ENCODE data around the gene ROPN1L. TPM values are rescaled to one million over a fixed set of nuclear protein-coding genes. Genes with fewer than 3 reads are reported as not detected.

ROPN1L gene
- total RNA-seq, 1 donor from 2014 or later = 0.45 TPM

DNA sequence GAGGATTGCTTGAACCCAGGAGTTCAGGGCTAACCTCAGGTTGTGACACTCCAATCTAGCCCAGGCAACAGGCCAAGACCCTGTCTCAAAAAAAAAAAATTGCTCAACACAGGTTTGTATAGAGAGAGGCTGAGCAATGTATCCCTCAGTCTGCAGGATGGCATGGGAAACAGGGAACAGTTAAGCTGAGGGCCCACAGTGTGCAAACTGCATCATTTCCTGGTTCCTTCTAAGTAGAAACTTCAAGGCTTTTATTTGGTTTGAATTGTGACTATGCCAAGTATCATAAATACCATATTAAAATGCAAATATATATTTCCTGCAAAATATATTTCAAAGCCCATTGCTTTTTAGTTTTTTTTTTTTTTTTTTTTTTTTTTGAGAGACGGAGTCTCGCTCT, 13.7 kb upstream of the ROPN1L start:
- Mint-ChIP-seq H3K36me3 (peaks cover 32% of the 10 kb centered on the region), H3K27me3 (ENCODE audit: low read depth) (no peaks in the 10 kb centered on the region), H3K4me3 (no peak overlapping the region), H3K4me1 (no peaks in the 10 kb centered on the region), H3K27ac (no peak overlapping the region), H3K9me3 (no peaks in the 10 kb centered on the region)
- no peak for DNase-seq (ENCODE audit: low spot score in 2 of 2, unreplicated experiment in 2 of 2)
- TF ChIP-seq, protein P1, sequence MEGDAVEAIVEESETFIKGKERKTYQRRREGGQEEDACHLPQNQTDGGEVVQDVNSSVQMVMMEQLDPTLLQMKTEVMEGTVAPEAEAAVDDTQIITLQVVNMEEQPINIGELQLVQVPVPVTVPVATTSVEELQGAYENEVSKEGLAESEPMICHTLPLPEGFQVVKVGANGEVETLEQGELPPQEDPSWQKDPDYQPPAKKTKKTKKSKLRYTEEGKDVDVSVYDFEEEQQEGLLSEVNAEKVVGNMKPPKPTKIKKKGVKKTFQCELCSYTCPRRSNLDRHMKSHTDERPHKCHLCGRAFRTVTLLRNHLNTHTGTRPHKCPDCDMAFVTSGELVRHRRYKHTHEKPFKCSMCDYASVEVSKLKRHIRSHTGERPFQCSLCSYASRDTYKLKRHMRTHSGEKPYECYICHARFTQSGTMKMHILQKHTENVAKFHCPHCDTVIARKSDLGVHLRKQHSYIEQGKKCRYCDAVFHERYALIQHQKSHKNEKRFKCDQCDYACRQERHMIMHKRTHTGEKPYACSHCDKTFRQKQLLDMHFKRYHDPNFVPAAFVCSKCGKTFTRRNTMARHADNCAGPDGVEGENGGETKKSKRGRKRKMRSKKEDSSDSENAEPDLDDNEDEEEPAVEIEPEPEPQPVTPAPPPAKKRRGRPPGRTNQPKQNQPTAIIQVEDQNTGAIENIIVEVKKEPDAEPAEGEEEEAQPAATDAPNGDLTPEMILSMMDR (IDR thresholded peaks at IDR 0.05; ENCODE audit: unreplicated experiment) = no peak

DNA sequence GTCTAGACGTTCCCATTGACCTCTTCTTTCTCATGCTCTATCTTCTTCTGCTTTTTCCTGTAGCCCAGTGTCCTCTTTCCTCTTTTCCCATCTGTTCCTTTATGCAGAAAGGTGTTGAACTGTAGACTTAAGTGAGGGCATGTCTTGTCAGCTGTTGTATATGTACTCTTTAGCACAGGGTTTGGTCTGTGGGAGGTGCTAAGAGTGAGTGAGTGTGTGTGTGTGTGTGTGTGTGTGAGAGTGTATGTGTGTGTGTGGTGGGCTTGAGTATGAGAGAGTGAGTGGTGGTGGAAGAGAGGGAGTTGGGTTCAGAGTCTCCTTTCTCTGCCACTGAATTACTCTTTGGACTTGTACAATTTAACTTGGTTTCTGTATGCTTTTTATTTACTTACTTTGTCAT, 10.3 kb upstream of the ROPN1L start:
- Mint-ChIP-seq H3K27me3 (ENCODE audit: low read depth) (no peaks in the 10 kb centered on the region), H3K27ac (no peak overlapping the region), H3K4me1 (no peaks in the 10 kb centered on the region), H3K36me3 (peaks cover 31% of the 10 kb centered on the region), H3K9me3 (no peaks in the 10 kb centered on the region), H3K4me3 (no peak overlapping the region)
- DNase-seq (ENCODE audit: low spot score in 2 of 2, unreplicated experiment in 2 of 2) = no peak
- TF ChIP-seq, protein P1 (IDR thresholded peaks at IDR 0.05; ENCODE audit: unreplicated experiment) = no peak

DNA sequence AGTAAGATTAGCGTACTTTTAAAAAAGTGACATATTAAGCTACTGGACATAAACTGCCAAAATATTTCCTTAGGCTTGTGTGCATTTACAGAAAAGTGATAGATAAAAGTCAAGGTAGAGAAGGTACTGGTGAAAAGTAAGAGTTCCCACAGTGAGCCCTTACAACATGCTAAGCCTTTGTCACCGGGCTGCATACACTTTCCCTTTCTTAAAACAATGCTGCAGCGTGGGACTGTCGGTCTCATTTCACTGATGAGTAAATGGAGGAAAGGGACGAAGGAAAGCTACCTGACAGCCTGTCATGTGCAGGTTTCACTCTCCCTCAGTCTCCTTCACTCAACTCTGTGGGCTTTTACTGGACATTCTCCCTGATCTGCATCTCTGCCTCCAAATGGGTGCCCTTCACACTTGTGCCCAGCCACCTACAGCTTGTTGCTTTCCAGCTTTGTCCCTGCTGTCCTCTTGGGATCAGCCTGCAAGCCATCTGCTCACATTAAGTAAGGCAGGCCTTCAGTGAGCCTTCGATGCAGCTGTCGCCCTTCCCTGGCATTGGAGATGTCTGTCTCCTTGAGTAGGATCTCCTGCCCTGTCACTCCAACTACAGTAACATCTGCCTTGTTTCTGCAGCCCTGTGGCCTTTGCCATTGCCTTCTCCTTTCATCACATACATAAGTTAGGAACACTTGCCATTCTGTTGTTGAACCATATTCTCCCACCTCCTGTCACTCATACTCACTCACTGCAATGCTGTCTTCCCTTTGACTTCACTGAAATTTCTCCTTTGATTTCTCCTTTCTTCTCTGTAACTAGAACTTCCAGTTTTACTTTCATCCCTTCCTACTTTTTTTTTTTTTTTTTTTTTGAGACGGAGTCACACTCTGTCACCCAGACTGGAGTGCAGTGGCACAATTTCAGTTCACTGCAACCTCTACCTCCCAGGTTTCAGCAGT, 9.3 kb upstream of the ROPN1L start:
- Mint-ChIP-seq H3K4me1 (no peaks in the 10 kb centered on the region), H3K36me3 (peaks cover 23% of the 10 kb centered on the region), H3K27ac (no peak overlapping the region), H3K27me3 (ENCODE audit: low read depth) (no peaks in the 10 kb centered on the region), H3K9me3 (no peaks in the 10 kb centered on the region), H3K4me3 (no peak overlapping the region)
- TF ChIP-seq, protein P1 (IDR thresholded peaks at IDR 0.05; ENCODE audit: unreplicated experiment) = no peak
- DNase-seq (ENCODE audit: low spot score in 2 of 2, unreplicated experiment in 2 of 2) = no peak

DNA sequence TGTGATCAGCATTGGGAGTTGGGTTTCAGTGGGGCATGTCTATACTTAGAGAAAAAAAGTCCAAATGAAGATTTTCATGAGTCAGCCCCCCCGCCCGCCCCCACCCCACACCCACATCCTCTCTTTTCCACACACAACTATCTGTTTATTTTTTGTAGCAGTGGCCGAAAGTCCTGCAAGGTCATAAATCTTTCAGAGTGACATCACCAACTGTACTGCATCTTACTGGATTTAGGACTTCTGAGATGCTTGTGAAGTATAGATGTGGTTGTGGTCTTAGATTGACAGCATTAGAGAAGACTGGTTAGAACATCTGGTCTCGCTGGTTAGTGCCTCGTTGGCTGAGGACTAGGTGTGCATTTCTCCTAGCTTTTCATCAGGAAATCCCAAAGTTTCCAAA, 7.3 kb upstream of the ROPN1L start:
- H3K27ac Mint-ChIP-seq = no peak overlapping the region

DNA sequence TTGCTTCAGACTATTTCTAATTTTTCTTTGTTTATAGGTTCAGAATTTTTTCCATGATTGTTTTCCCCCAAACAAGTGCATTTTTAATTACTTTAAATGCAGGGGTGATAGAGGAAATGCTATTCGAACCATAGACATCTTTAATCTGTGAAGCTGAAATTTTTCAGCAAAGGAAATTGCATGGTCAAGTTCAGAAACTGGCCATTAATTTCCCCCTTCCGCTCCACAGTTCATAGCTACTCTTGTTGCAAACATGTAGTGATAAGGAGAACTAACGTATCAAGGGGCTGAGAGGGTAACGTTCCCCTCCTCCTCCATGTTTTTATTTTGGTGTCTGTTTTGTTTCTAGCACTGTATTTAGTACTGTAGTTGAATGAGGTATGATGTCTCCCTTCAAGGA, 3.4 kb upstream of the ROPN1L start:
- no peak overlapping the region for H3K4me3 Mint-ChIP-seq

More for the DNA sequence above, 7.3 kb upstream of the ROPN1L start:
- Mint-ChIP-seq H3K4me3 (no peak overlapping the region), H3K36me3 (peaks cover 20% of the 10 kb centered on the region), H3K9me3 (no peaks in the 10 kb centered on the region), H3K4me1 (no peaks in the 10 kb centered on the region), H3K27me3 (ENCODE audit: low read depth) (no peaks in the 10 kb centered on the region)
- no peak for DNase-seq (ENCODE audit: low spot score in 2 of 2, unreplicated experiment in 2 of 2)
- TF ChIP-seq, protein P1 (IDR thresholded peaks at IDR 0.05; ENCODE audit: unreplicated experiment) = no peak

More for the DNA sequence above, 3.4 kb upstream of the ROPN1L start:
- peaks cover 11% of the 10 kb centered on the region for H3K4me1 Mint-ChIP-seq
- H3K36me3 Mint-ChIP-seq = peaks cover 10% of the 10 kb centered on the region
- peaks cover 9% of the 10 kb centered on the region for H3K27me3 Mint-ChIP-seq (ENCODE audit: low read depth)
- H3K9me3 Mint-ChIP-seq = no peaks in the 10 kb centered on the region
- no peak overlapping the region for H3K27ac Mint-ChIP-seq
- TF ChIP-seq, protein P1 (IDR thresholded peaks at IDR 0.05; ENCODE audit: unreplicated experiment) = no peak
- DNase-seq (ENCODE audit: low spot score in 2 of 2, unreplicated experiment in 2 of 2) = no peak
